GM23248 (cell line): ENCODE data around the gene PLA2G2C. TPM values are rescaled to one million over a fixed set of nuclear protein-coding genes. Genes with fewer than 3 reads are reported as not detected.
A peak's percentile ranks its signal among the peaks of the same experiment; 100 is the strongest.

ENCODE experiments used
- DNase-seq: peaks from one replicate; pipeline ENCODE4 v3.0.0-alpha.2; 2015
- H2AFZ ChIP-seq: fragments of 200-600 bp; sonication (generic); 2 replicates; pipeline ENCODE4 v1.6.1; 2016; ENCODE audit warnings: antibody characterized with exemption
- H3F3A ChIP-seq: fragments of 200-600 bp; sonication (generic); 2 replicates; pipeline ENCODE4 v1.6.1; 2016; ENCODE audit warnings: mild to moderate bottlenecking, antibody characterized with exemption, mixed run types; ENCODE audit not compliant: insufficient read depth
- H3K27ac ChIP-seq: fragments of 200-600 bp; sonication (generic); 2 replicates; pipeline ENCODE4 v1.5.1; 2016; ENCODE audit warnings: mild to moderate bottlenecking
- H3K27me3 ChIP-seq: fragments of 200-600 bp; sonication (generic); replicated peaks from 2 replicates; pipeline ENCODE4 v1.6.1; 2016; ENCODE audit warnings: mild to moderate bottlenecking; ENCODE audit not compliant: insufficient read depth
- H3K36me3 ChIP-seq: fragments of 200-600 bp; sonication (generic); 2 replicates; pipeline ENCODE4 v1.6.1; 2016; ENCODE audit warnings: low read depth, mild to moderate bottlenecking
- H3K4me1 ChIP-seq: fragments of 200-600 bp; sonication (generic); 2 replicates; pipeline ENCODE4 v1.6.1; 2016; ENCODE audit warnings: mild to moderate bottlenecking; ENCODE audit not compliant: insufficient read depth
- H3K4me2 ChIP-seq: fragments of 200-600 bp; sonication (generic); one replicate; pipeline ENCODE4 v1.6.1; 2016; ENCODE audit warnings: mild to moderate bottlenecking; ENCODE audit not compliant: unreplicated experiment
- H3K4me3 ChIP-seq: fragments of 200-600 bp; sonication (generic); 2 replicates; pipeline ENCODE4 v1.5.1; 2016; ENCODE audit warnings: mild to moderate bottlenecking
- H3K79me2 ChIP-seq: fragments of 200-600 bp; sonication (generic); 2 replicates; pipeline ENCODE4 v1.6.1; 2016; ENCODE audit warnings: mild to moderate bottlenecking; ENCODE audit not compliant: insufficient read depth
- H3K9ac ChIP-seq: fragments of 200-600 bp; sonication (generic); 2 replicates; pipeline ENCODE4 v1.6.1; 2016; ENCODE audit warnings: mild to moderate bottlenecking
- H3K9me2 ChIP-seq: fragments of 200-600 bp; sonication (generic); 2 replicates; pipeline ENCODE4 v1.6.1; 2016; ENCODE audit warnings: mixed run types, mild to moderate bottlenecking, moderate library complexity; ENCODE audit not compliant: insufficient read depth
- H3K9me3 ChIP-seq: fragments of 200-600 bp; sonication (generic); one replicate; pipeline ENCODE4 v1.6.1; 2017; ENCODE audit warnings: low read depth
- H4K20me1 ChIP-seq: fragments of 200-600 bp; sonication (generic); 2 replicates; pipeline ENCODE4 v1.6.0; 2016; ENCODE audit not compliant: insufficient read depth
- EZH2 ChIP-seq: fragments of 200-600 bp; sonication (generic); IDR thresholded peaks from 2 replicates; pipeline ENCODE4 v1.6.1; 2018; ENCODE audit warnings: antibody characterized with exemption, mild to moderate bottlenecking; ENCODE audit not compliant: insufficient read depth, poor library complexity, severe bottlenecking
- EZH2phosphoT487 ChIP-seq: fragments of 200-600 bp; sonication (generic); IDR thresholded peaks from 2 replicates; pipeline ENCODE4 v1.6.1; 2018; ENCODE audit warnings: antibody characterized with exemption, moderate library complexity, mild to moderate bottlenecking, low read depth; ENCODE audit not compliant: insufficient read depth
- WGBS, 2 experiments: methylation state at CpG; one replicate each; pipeline ENCODE4 v1.1.6; 2015 to 2017; ENCODE audit warnings: low lambda C conversion rate in 2 of 2, low coverage in 1 of 2; ENCODE audit errors: missing lambda C conversion rate in 2 of 2; 5-methylcytosine and 5-hydroxymethylcytosine counted together
- in situ Hi-C: fragments of 300-500 bp; cut with MboI; formaldehyde crosslinking; loops from 2 replicates; pipeline ENCODE4 v1.15.0; 2020
- polyA plus RNA-seq: library from polyadenylated mRNA; unstranded; fragments of >200 nt; fragmentation: Nextera tagmentation; extraction: Ambion mirVana; gene quantifications from 2 replicates; pipeline ENCODE4 v1.2.1, GENCODE V29; 2016
- total RNA-seq: library from RNA; depleted of rRNA; stranded (reverse); fragments of >200 nt; shearing (Covaris generic); gene quantifications from 2 replicates; pipeline ENCODE4 v1.2.3, GENCODE V29; 2014

Gene PLA2G2C
- total and polyA plus RNA-seq, 2 experiments from 2014 or later: not detected

- H3K36me3 ChIP-seq: no peaks in the 10 kb centered on the region
- no peaks in the 10 kb centered on the region for H3F3A ChIP-seq
- 91% methylated on average over 18 of the region's 18 CpGs for WGBS, 2 experiments
- no peak overlapping the region for H3K9ac ChIP-seq
- peaks cover 10% of the 10 kb centered on the region for H3K4me1 ChIP-seq
- H3K4me3 ChIP-seq: no peak overlapping the region
- H2AFZ ChIP-seq: peak overlapping the region; percentile 69; the same call in 1 of the 2 replicates
- H3K79me2 ChIP-seq: no peaks in the 10 kb centered on the region
- no peaks in the 10 kb centered on the region for H3K27me3 ChIP-seq
- no peak overlapping the region for H3K4me2 ChIP-seq
- no peaks in the 10 kb centered on the region for H3K9me2 ChIP-seq
- TF ChIP-seq EZH2phosphoT487 (no peak), EZH2 (no peak)
- no peaks in the 10 kb centered on the region for H4K20me1 ChIP-seq
- in situ Hi-C loops: no loop called here
- no peak overlapping the region for H3K27ac ChIP-seq
- no peak for DNase-seq
- H3K9me3 ChIP-seq: no peaks in the 10 kb centered on the region
These were observed 32.0 kb downstream of the PLA2G2C start for GRCh38 chr1:20154301-20154831.

GRCh38 chr1:20153000-20153418, 33.3 kb downstream of the PLA2G2C start:
- H4K20me1 ChIP-seq: no peaks in the 10 kb centered on the region
- peaks cover 10% of the 10 kb centered on the region for H3K4me1 ChIP-seq
- WGBS, 2 experiments: 14 to 23% methylated on average over 6 of the region's 6 CpGs
- H2AFZ ChIP-seq: peak overlapping the region; percentile 89
- DNase-seq: peak; percentile 72
- H3K9ac ChIP-seq: peak overlapping the region; percentile 68
- H3F3A ChIP-seq: no peaks in the 10 kb centered on the region
- H3K27me3 ChIP-seq: no peaks in the 10 kb centered on the region
- H3K4me2 ChIP-seq: peak overlapping the region; percentile 34
- H3K79me2 ChIP-seq: no peaks in the 10 kb centered on the region
- in situ Hi-C loops: no loop called here
- H3K9me3 ChIP-seq: no peaks in the 10 kb centered on the region
- H3K9me2 ChIP-seq: no peaks in the 10 kb centered on the region
- H3K36me3 ChIP-seq: no peaks in the 10 kb centered on the region
- H3K4me3 ChIP-seq: no peak overlapping the region
- no peak for TF ChIP-seq EZH2
- no peak for TF ChIP-seq EZH2phosphoT487
- H3K27ac ChIP-seq: peak overlapping the region; percentile 43; the same call in 1 of the 2 replicates

GRCh38 chr1:20152599-20152930, 33.8 kb downstream of the PLA2G2C start:
- no peaks in the 10 kb centered on the region for H3K79me2 ChIP-seq
- H3K9ac ChIP-seq: peak overlapping the region; percentile 68
- peak overlapping the region; percentile 43; the same call in 1 of the 2 replicates for H3K27ac ChIP-seq
- H3K4me3 ChIP-seq: no peak overlapping the region
- H3K9me3 ChIP-seq: no peaks in the 10 kb centered on the region
- in situ Hi-C loops: no loop called here
- H3K27me3 ChIP-seq: no peaks in the 10 kb centered on the region
- no peaks in the 10 kb centered on the region for H3K36me3 ChIP-seq
- H2AFZ ChIP-seq: peak overlapping the region; percentile 89
- peaks cover 10% of the 10 kb centered on the region for H3K4me1 ChIP-seq
- no peak for DNase-seq
- H3F3A ChIP-seq: no peaks in the 10 kb centered on the region
- H3K9me2 ChIP-seq: no peaks in the 10 kb centered on the region
- 36 to 37% methylated on average over 6 to 7 of the region's 7 CpGs for WGBS, 2 experiments
- peak overlapping the region; percentile 34 for H3K4me2 ChIP-seq
- no peaks in the 10 kb centered on the region for H4K20me1 ChIP-seq
- TF ChIP-seq EZH2: no peak
- TF ChIP-seq EZH2phosphoT487: no peak

GRCh38 chr1:20151906-20152598, 34.3 kb downstream of the PLA2G2C start:
- no peaks in the 10 kb centered on the region for H3K79me2 ChIP-seq
- no peaks in the 10 kb centered on the region for H3F3A ChIP-seq
- no peak overlapping the region for H3K27ac ChIP-seq
- DNase-seq: peak; percentile 90
- H3K9me3 ChIP-seq: no peaks in the 10 kb centered on the region
- peak overlapping the region; percentile 89 for H2AFZ ChIP-seq
- H3K9me2 ChIP-seq: no peaks in the 10 kb centered on the region
- peak overlapping the region; percentile 68 for H3K9ac ChIP-seq
- no peaks in the 10 kb centered on the region for H4K20me1 ChIP-seq
- peaks cover 10% of the 10 kb centered on the region for H3K4me1 ChIP-seq
- no peaks in the 10 kb centered on the region for H3K36me3 ChIP-seq
- peak overlapping the region; percentile 65 for H3K4me3 ChIP-seq
- in situ Hi-C loops: no loop called here
- no peaks in the 10 kb centered on the region for H3K27me3 ChIP-seq
- 6 to 9% methylated on average over 22 to 29 of the region's 29 CpGs for WGBS, 2 experiments
- no peak for TF ChIP-seq EZH2phosphoT487
- no peak for TF ChIP-seq EZH2
- peak overlapping the region; percentile 59 for H3K4me2 ChIP-seq
